ENCODE results near the gene ZNF442.
"Not testable (repeated sequence)": the region's sequence is repeated elsewhere in the genome, so short reads cannot be mapped to it uniquely, and the experiment has no call there.

ZNF442 gene

GRCh38 chr19:12330340-12330739 lies 35.1 kb downstream of the ZNF442 start:
- DNase-seq (ENCODE audit: low read depth): no peak

- no peak for DNase-seq (ENCODE audit: low read depth)
Observed at GRCh38 chr19:12325690-12326089, 39.8 kb downstream of the ZNF442 start.

DNA sequence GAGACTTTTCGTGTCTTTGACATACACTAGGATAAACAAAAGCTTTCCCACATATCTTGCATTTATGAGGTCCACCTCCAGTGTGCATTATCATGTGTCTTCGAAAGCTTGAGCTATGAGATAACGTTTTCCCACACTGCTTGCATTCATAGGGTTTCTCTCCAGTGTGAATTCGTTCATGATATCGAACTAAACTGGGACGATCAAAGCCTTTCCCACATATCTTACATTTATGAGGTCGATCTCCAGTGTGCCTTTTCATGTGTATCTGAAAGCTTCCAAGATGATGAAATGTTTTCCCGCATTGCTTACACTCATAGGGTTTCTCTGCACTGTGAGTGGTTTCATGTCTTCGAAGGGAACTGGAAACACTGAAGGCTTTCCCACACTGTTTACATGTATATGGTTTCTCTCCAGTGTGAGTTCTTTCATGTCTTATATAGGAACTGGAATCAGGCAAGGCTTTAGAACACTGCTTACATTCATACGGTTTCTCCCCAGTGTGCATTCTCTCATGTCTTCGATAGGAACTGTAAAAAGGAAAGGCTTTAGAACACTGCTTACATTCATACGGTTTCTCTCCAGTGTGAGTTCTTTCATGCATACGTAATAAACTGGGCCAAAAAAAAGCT lies 46.6 kb downstream of the ZNF442 start:
- no peak for DNase-seq (ENCODE audit: low read depth)

- DNase-seq (ENCODE audit: low read depth): no peak
Observed at GRCh38 chr19:12314553-12314952, 50.9 kb downstream of the ZNF442 start.

DNA sequence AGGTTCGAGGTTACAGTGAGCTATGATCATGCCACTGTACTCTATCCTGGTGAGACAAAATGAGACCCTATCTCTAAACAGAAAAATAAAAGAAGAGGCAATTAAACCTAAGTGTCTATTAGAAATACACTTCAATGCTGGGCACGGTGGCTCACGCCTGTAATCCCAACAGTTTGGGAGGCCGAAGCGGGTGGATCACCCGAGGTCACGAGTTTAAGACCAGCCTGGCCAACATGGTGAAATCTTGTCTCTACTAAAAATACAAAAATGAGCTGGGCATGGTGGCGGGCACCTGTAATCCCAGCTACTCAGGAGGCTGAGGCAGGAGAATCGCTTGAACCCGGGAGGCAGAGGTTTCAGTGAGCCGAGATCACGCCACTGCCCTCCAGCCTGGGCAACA lies 56.6 kb downstream of the ZNF442 start:
- not testable (repeated sequence) for DNase-seq (ENCODE audit: low read depth)

Data from fibroblast of the conjunctiva (primary cell).